ENCODE data around the gene BICD2.

DNA sequence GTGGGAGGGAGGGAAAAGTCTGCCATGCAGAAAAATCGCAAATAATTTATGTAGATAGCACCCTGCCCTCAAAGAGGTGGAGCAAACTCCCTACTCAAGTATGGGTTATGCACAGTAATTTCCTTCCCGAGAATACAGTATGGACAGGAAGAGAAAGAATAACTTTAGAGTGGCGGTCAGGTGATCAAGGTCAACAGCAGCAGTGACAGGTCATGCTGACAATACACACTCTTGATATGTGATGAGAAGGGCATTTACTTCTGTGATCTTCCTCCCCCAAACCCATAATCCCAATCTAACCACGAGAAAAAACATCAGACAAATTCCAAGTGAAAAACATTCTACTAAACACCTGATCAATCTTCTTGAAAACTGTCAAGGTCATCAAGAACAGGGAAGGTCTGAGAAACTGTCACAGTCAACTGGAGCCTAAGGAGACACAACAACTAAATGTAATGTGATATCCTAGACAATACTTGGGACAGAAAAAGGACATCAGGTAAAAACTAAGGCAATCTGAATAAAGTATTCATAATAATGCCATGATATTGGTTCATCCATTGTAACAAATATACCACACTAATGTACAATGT, 11.7 kb downstream of the BICD2 start:
- TF ChIP-seq, protein P1, sequence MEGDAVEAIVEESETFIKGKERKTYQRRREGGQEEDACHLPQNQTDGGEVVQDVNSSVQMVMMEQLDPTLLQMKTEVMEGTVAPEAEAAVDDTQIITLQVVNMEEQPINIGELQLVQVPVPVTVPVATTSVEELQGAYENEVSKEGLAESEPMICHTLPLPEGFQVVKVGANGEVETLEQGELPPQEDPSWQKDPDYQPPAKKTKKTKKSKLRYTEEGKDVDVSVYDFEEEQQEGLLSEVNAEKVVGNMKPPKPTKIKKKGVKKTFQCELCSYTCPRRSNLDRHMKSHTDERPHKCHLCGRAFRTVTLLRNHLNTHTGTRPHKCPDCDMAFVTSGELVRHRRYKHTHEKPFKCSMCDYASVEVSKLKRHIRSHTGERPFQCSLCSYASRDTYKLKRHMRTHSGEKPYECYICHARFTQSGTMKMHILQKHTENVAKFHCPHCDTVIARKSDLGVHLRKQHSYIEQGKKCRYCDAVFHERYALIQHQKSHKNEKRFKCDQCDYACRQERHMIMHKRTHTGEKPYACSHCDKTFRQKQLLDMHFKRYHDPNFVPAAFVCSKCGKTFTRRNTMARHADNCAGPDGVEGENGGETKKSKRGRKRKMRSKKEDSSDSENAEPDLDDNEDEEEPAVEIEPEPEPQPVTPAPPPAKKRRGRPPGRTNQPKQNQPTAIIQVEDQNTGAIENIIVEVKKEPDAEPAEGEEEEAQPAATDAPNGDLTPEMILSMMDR (conservative IDR thresholded peaks at IDR 0.05), result no peak
- TF ChIP-seq ZFX (IDR thresholded peaks at IDR 0.05), result no peak

Data from C4-2B (cell line).